GM10248 (cell line): ENCODE data around the gene CKAP5.

ENCODE experiments used
- CTCF ChIA-PET: fragments of 300-600 bp; sonication (Branson Sonifier 250); formaldehyde crosslinking; extraction: SDS; loops from one replicate; lab custom pipeline; 2021; ENCODE audit warnings: antibody characterized with exemption; lab: Yijun Ruan, JAX
- POLR2A ChIA-PET: fragments of 350-650 bp; sonication (Branson Sonifier 250); formaldehyde crosslinking; extraction: SDS; loops from one replicate; lab custom pipeline; 2020; ENCODE audit warnings: antibody characterized with exemption; lab: Yijun Ruan, JAX
- DNase-seq: peaks from one replicate; pipeline ENCODE4 v3.0.0; 2012; ENCODE audit errors: extremely low spot score
- TF ChIP-seq, protein P1 (sequence below): IDR thresholded peaks from 2 replicates; pipeline ENCODE4 v1.5.1; 2012; ENCODE audit warnings: mild to moderate bottlenecking, low read depth; ENCODE audit errors: extremely low read depth, missing control alignments, control extremely low read depth

Gene CKAP5

GRCh38 chr11:46877580-46877979, 31.5 kb upstream of the CKAP5 start:
- TF ChIP-seq, protein P1, sequence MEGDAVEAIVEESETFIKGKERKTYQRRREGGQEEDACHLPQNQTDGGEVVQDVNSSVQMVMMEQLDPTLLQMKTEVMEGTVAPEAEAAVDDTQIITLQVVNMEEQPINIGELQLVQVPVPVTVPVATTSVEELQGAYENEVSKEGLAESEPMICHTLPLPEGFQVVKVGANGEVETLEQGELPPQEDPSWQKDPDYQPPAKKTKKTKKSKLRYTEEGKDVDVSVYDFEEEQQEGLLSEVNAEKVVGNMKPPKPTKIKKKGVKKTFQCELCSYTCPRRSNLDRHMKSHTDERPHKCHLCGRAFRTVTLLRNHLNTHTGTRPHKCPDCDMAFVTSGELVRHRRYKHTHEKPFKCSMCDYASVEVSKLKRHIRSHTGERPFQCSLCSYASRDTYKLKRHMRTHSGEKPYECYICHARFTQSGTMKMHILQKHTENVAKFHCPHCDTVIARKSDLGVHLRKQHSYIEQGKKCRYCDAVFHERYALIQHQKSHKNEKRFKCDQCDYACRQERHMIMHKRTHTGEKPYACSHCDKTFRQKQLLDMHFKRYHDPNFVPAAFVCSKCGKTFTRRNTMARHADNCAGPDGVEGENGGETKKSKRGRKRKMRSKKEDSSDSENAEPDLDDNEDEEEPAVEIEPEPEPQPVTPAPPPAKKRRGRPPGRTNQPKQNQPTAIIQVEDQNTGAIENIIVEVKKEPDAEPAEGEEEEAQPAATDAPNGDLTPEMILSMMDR = no peak
- POLR2A ChIA-PET = no interaction called here
- no peak for DNase-seq
- CTCF ChIA-PET = interaction anchor here (0.8 to 5.3 kb wide), 3 partner anchors 9 to 285 kb away, joined by 4 to 16 read pairs (median 8); no protein-coding TSS in a partner anchor

DNA sequence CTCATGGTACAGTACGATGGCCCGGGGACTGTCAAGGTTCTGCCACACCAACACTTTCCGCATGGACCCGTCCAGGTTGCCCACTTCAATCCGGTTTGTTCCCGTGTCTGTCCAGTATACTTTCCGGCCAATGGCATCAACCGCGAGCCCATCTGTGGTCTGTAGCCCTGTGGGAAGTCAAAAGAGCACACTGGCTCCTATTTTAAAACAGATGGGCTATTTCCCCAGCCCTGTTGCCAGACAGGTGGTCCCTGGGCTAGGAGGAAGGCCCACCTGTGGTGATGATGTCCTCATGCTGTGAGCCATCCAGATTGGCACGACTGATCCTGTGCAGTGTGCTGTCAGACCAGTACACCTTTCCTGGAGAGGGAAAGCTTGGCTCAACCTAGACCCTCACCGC, 30.4 kb upstream of the CKAP5 start:
- POLR2A ChIA-PET = no interaction called here

DNA sequence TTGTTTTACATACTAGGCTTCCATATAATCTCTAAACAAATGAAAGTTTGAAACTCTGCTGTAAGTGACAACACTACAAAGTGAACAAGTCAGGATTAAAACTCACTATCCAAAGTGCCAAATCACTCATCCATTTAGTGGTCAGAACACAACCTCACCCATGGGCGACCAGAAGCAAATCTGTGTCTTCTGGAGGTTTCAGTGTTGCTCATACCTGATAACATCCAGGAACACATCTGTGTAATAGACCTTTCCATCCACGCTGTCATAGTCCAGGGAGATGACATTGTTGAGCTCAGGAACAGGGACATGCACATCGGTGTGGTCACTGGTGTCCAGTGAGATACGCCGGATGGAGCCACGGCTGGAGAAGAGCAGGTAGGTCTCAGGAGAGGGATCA, 28.5 kb upstream of the CKAP5 start:
- DNase-seq = no peak
- ChIA-PET CTCF (interaction anchor here (1.2 to 5.3 kb wide), 6 partner anchors 10 to 288 kb away, joined by 3 to 16 read pairs (median 6); no protein-coding TSS in a partner anchor), POLR2A (no interaction called here)
- TF ChIP-seq, protein P1 = no peak

More for the DNA sequence above, 30.4 kb upstream of the CKAP5 start:
- CTCF ChIA-PET = interaction anchor here (2.1 to 5.3 kb wide), 4 partner anchors 8 to 145 kb away, joined by 5 to 16 read pairs (median 8); no protein-coding TSS in a partner anchor
- DNase-seq = no peak
- TF ChIP-seq, protein P1 = no peak

DNA sequence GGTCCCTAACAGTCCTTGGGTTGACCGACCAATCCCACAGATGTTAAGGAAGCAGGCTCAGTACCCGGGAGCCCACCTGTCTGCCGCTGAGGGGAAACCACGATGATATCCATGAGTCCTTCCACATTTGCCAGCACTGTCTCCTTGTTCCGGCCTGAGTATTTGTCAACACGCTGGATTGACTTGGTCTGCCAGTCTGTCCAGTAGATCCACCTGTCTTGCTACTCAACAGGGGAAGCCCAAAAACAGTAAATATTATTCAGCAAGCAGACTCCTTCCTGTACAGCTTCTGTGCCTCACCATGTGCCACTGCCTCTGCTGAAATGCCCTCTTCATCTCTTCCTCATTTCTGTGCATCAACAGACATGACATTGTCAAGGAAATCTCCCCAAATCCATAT, 22.8 kb upstream of the CKAP5 start:
- DNase-seq = no peak
- ChIA-PET CTCF (interaction anchor here (2.0 kb wide), 1 partner anchor 9 kb away, joined by 8 read pairs; no protein-coding TSS in a partner anchor), POLR2A (no interaction called here)
- TF ChIP-seq, protein P1 = no peak

DNA sequence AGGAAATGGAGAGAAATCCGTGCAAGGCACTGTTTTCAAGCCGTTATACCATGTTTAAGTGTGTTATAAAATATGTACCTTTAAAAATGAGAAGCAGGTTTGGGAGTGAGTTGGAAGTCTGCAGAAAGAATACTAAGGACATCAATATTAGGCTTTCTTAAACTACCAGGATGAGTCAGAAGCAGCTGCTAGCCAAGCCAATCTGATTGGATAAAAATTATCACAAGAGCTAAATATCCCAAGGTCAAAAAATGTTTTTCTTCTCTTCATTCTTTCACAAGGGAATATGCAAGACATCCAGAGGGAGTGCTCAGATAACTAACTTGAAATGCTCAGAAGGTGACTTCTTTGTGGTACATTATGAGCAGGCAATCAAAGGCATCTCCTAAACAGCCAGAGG, 19.3 kb upstream of the CKAP5 start:
- ChIA-PET CTCF (interaction anchor here (0.8 to 3.1 kb wide), 6 partner anchors 10 to 297 kb away, joined by 3 to 16 read pairs (median 4); no protein-coding TSS in a partner anchor), POLR2A (no interaction called here)
- TF ChIP-seq, protein P1 = no peak
- no peak for DNase-seq

DNA sequence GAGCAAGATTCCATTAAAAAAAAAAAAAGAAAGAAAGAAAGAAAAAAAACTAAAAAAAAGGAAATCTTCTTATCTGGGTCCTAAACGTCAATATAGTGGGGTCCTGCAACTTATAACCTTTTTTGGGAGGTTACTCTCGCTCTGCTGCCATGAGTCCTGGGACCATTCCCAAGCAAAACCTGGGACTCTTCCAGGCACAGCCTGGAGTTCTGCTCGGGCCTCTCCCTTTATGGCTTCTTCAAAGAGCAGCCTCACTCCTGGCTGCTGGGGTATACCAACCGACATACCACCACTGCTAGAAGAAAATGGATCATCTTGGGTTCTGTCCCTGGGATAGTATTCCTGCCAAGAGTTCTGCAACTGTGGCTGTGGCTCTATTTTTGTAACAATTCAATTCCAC, 14.1 kb upstream of the CKAP5 start:
- TF ChIP-seq, protein P1 = no peak
- POLR2A ChIA-PET = no interaction called here
- DNase-seq = no peak
- CTCF ChIA-PET = interaction anchor here (1.1 to 1.7 kb wide), 2 partner anchors 11 to 301 kb away, joined by 4 read pairs; no protein-coding TSS in a partner anchor
